Measurements from ENCODE around the gene CSNK2A3. TPM values are rescaled to one million over a fixed set of nuclear protein-coding genes. Genes with fewer than 3 reads are reported as not detected.
"Not testable (repeated sequence)": the region's sequence is repeated elsewhere in the genome, so short reads cannot be mapped to it uniquely, and the experiment has no call there.

Gene CSNK2A3
- total RNA-seq, 2 donors from 2014 or later, result 0.57 to 0.64 TPM

DNA sequence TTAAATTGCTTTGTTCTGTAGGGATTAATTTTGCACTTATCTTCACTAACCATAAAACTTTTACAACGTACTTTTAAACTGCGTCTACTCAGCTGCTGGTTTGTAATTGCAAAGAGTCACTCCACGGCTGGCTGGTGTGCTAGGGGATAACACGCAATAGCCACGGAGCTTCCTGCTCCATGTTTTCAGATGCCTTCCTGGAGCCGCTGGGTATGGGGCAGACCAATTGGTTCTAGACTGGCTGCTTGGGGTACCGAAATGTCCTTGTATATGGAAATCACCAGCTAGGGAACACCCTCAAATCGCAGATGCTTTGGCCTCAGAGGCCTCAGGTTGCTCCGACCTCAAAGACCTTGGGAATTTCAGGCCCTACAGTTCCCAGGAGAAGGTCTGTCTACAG, 3.8 kb upstream of the CSNK2A3 start:
- intact Hi-C loops (cut with DNase I), result no loop called here
- Histone ChIP-seq H3K4me1 (no peaks in the 10 kb centered on the region), H3K4me3 (no peak overlapping the region), H3K27ac (no peak overlapping the region), H3K9me3 (no peaks in the 10 kb centered on the region), H3K9ac (ENCODE audit: low read depth in 2 of 2, low read length in 2 of 2) (no peak overlapping the region), H3K36me3 (no peaks in the 10 kb centered on the region), H3K27me3 (no peaks in the 10 kb centered on the region)
- DNase-seq, result no peak
- TF ChIP-seq, protein P1, sequence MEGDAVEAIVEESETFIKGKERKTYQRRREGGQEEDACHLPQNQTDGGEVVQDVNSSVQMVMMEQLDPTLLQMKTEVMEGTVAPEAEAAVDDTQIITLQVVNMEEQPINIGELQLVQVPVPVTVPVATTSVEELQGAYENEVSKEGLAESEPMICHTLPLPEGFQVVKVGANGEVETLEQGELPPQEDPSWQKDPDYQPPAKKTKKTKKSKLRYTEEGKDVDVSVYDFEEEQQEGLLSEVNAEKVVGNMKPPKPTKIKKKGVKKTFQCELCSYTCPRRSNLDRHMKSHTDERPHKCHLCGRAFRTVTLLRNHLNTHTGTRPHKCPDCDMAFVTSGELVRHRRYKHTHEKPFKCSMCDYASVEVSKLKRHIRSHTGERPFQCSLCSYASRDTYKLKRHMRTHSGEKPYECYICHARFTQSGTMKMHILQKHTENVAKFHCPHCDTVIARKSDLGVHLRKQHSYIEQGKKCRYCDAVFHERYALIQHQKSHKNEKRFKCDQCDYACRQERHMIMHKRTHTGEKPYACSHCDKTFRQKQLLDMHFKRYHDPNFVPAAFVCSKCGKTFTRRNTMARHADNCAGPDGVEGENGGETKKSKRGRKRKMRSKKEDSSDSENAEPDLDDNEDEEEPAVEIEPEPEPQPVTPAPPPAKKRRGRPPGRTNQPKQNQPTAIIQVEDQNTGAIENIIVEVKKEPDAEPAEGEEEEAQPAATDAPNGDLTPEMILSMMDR (IDR thresholded peaks at IDR 0.05), result no peak

DNA sequence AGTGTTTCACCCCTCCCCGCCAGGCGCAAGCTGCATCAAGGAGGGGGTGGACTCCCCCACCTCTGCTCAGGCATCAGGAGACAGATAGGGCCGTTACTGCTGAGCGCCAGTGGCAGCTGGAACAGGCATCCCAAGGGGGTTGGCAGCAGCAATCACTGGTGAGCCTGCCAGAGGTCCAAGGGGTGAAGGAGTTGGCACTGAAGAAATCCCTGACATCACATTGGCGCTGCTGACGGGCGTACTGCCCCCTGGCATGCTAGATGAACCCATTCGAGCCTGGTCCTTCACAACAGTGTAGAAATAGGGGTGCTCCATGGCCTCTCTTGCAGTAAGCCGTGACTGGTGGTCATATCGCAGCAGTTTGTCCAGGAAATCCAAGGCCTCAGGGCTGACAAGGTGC, 1.2 kb downstream of the CSNK2A3 start:
- H3K4me1 ChIP-seq; H3K4me3 ChIP-seq; DNase-seq; H3K27ac ChIP-seq; intact Hi-C loops (cut with DNase I); H3K27me3 ChIP-seq; H3K9ac ChIP-seq (ENCODE audit: low read depth in 2 of 2, low read length in 2 of 2); H3K36me3 ChIP-seq; H3K9me3 ChIP-seq: not testable (repeated sequence)

DNA sequence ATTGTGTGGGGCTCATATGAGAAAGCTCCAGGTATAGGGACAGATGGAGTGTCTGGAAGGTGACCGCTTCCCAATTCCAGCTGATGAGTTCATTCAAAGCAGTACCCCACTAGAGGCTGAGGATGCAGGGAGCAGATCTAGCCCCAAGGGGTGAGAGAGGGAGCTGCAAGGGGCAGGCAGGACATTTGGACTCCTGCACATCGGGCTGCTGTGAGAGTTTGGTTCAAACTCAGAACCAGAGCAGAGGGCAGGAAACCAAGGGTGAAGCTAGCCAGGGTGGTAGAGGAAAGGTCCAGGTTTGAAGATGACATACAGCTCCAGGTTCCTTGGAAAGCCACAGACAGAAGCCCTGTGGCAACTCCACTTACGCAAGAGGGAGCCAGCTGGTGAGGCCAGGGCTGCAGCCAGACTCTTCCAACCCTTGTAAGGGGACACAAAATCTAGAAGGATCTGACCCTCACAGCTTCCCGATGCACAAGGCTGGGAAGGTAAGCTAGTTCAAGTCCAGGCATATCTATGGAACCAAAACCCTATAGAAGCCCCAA, 1.9 kb downstream of the CSNK2A3 start:
- Histone ChIP-seq H3K9ac (ENCODE audit: low read depth in 2 of 2, low read length in 2 of 2) (no peak overlapping the region), H3K27me3 (no peaks in the 10 kb centered on the region), H3K9me3 (no peaks in the 10 kb centered on the region), H3K4me1 (no peaks in the 10 kb centered on the region), H3K4me3 (no peak overlapping the region), H3K27ac (no peak overlapping the region), H3K36me3 (no peaks in the 10 kb centered on the region)
- DNase-seq, result no peak
- TF ChIP-seq, protein P1 (IDR thresholded peaks at IDR 0.05), result no peak
- intact Hi-C loops (cut with DNase I), result no loop called here

DNA sequence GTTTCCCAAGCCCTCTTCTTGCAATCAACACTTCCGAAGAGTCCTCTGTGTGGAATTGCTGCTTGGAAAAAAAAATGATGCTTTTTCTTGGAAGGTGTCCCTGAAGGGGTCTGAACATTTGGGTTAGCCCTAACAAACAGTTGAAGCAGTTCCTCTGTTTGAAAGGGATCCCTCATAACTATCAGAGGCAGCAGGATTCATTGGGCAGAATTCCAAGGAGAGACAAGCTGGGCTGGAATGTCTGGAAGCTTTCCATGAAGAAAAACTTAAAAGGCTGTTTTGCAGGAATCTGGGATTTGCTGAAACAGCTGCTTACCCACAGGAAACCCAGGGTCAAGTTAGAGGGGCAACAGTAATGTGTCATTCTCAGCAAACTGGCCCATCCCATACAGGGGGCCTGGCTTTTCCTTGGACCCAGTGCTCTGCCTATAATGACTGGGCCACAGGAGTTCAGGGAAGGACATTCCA, 3.1 kb downstream of the CSNK2A3 start:
- intact Hi-C loops (cut with DNase I), result no loop called here
- peak; percentile 18 for DNase-seq
- Histone ChIP-seq H3K36me3 (no peaks in the 10 kb centered on the region), H3K9me3 (no peaks in the 10 kb centered on the region), H3K4me3 (no peak overlapping the region), H3K9ac (ENCODE audit: low read depth in 2 of 2, low read length in 2 of 2) (no peak overlapping the region), H3K4me1 (no peaks in the 10 kb centered on the region), H3K27ac (no peak overlapping the region), H3K27me3 (no peaks in the 10 kb centered on the region)
- TF ChIP-seq, protein P1 (IDR thresholded peaks at IDR 0.05), result no peak

DNA sequence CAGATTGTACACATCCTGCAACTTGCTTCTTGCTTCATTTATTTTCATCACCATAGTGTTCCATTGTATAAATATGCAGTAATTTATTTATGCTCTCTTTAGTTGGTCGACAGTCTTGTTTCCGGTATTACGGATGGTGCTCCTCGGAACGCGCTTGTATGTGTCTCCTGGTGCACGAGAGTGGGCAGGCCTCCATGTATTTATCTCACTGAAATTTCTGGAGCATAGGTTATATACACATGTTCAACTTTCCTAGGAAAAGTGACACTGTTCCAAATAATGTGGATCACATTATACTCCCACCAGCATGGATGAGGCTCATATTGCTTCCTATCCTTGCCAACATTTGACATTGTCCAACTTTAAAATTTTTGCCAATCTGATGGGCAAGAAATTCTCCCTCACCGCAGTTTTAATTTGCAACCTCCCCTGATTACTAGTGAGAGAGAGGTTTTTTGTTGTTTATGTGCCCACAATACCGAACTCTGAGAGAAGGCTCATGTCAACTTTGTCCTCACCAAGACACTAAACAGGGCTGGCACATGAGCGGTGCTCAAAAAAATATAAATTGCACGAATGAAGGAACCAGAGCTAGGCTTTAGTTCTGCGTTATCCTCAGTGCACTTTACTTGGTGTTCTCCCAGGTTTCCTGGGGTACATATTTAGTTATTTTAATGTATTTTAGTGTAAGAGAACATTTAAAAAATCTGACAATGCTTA, 3.8 kb downstream of the CSNK2A3 start:
- DNase-seq, result no peak
- H3K36me3 ChIP-seq, result no peaks in the 10 kb centered on the region
- H3K27me3 ChIP-seq, result no peaks in the 10 kb centered on the region
- H3K4me3 ChIP-seq, result no peak overlapping the region
- no peak overlapping the region for H3K9ac ChIP-seq (ENCODE audit: low read depth in 2 of 2, low read length in 2 of 2)
- no peak overlapping the region for H3K27ac ChIP-seq
- no peaks in the 10 kb centered on the region for H3K4me1 ChIP-seq
- intact Hi-C loops (cut with DNase I), result no loop called here
- TF ChIP-seq, protein P1 (IDR thresholded peaks at IDR 0.05), result no peak
- H3K9me3 ChIP-seq, result no peaks in the 10 kb centered on the region

DNA sequence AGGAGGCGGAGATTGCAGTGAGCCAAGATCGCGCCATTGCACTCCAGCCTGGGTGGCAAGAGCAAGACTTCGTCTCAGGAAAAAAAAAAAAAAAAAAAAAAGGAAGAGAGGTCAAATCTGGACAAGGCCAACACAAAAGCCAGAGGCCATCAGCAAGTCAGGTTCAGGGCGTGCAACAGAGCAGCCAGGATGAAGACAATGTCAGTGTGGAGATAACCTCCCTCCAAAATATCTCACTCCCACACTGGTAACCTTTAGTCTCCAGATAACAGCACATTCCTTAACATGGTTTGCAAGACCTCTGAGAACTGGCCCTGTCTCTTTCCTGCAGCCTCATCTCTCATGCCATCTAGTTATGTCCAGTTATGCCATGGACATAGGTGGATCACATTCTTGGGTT, 4.7 kb downstream of the CSNK2A3 start:
- Histone ChIP-seq H3K27me3 (no peaks in the 10 kb centered on the region), H3K27ac (no peak overlapping the region), H3K9ac (ENCODE audit: low read depth in 2 of 2, low read length in 2 of 2) (no peak overlapping the region), H3K36me3 (no peaks in the 10 kb centered on the region), H3K4me3 (no peak overlapping the region), H3K9me3 (no peaks in the 10 kb centered on the region), H3K4me1 (no peaks in the 10 kb centered on the region)
- intact Hi-C loops (cut with DNase I), result no loop called here
- DNase-seq, result no peak
- TF ChIP-seq, protein P1 (IDR thresholded peaks at IDR 0.05), result no peak
